Epithelial cell of prostate (primary cell): ENCODE results near the gene TNNT2.

Experiments
- DNase-seq: peaks from one replicate; pipeline ENCODE4 v3.0.0-alpha.2; 2011; ENCODE audit warnings: low read depth, low spot score
- H3K27ac ChIP-seq: fragments of 450-650 bp; 2 replicates; pipeline ENCODE4 v1.5.1; 2017; ENCODE audit warnings: mild to moderate bottlenecking

TNNT2 gene

GRCh38 chr1:201344206-201345080 is 33.0 kb downstream of the TNNT2 start:
- DNase-seq: no peak
- peak overlapping the region; percentile 69 for H3K27ac ChIP-seq

GRCh38 chr1:201341377-201341776 is 36.1 kb downstream of the TNNT2 start:
- no peak overlapping the region for H3K27ac ChIP-seq
- no peak for DNase-seq

- no peak overlapping the region for H3K27ac ChIP-seq
- DNase-seq: no peak
Observed at GRCh38 chr1:201336711-201337450, 40.6 kb downstream of the TNNT2 start.

GRCh38 chr1:201335901-201336300 is 41.6 kb downstream of the TNNT2 start:
- H3K27ac ChIP-seq: peak overlapping the region; percentile 78
- no peak for DNase-seq

- DNase-seq: peak; percentile 75
- peak overlapping the region; percentile 78 for H3K27ac ChIP-seq
Observed at GRCh38 chr1:201335174-201335870, 42.2 kb downstream of the TNNT2 start.

- peak overlapping the region; percentile 78 for H3K27ac ChIP-seq
- DNase-seq: no peak
Observed at GRCh38 chr1:201334325-201335173, 42.9 kb downstream of the TNNT2 start.

- no peak for DNase-seq
- peak overlapping the region; percentile 78 for H3K27ac ChIP-seq
Observed at GRCh38 chr1:201332616-201333335, 44.7 kb downstream of the TNNT2 start.

GRCh38 chr1:201332021-201332420 is 45.5 kb downstream of the TNNT2 start:
- DNase-seq: no peak
- H3K27ac ChIP-seq: peak overlapping the region; percentile 78

- no peak for DNase-seq
- no peak overlapping the region for H3K27ac ChIP-seq
Observed at GRCh38 chr1:201331166-201331565, 46.3 kb downstream of the TNNT2 start.

- no peak for DNase-seq
Observed at GRCh38 chr1:201330541-201330940, 46.9 kb downstream of the TNNT2 start.

GRCh38 chr1:201329801-201330200 is 47.7 kb downstream of the TNNT2 start:
- H3K27ac ChIP-seq: peak overlapping the region; percentile 3
- DNase-seq: no peak

More at GRCh38 chr1:201330541-201330940, 46.9 kb downstream of the TNNT2 start:
- H3K27ac ChIP-seq: no peak overlapping the region

- H3K27ac ChIP-seq: peak overlapping the region; percentile 3
- DNase-seq: no peak
Observed at GRCh38 chr1:201329286-201329685, 48.2 kb downstream of the TNNT2 start.

- no peak for DNase-seq
- no peak overlapping the region for H3K27ac ChIP-seq
Observed at GRCh38 chr1:201328576-201328975, 48.9 kb downstream of the TNNT2 start.

GRCh38 chr1:201327687-201328240 is 49.7 kb downstream of the TNNT2 start:
- peak overlapping the region; percentile 14 for H3K27ac ChIP-seq
- no peak for DNase-seq

GRCh38 chr1:201326710-201327109 is 50.8 kb downstream of the TNNT2 start:
- no peak overlapping the region for H3K27ac ChIP-seq
- no peak for DNase-seq

- H3K27ac ChIP-seq: no peak overlapping the region
- DNase-seq: no peak
Observed at GRCh38 chr1:201325678-201326060, 51.8 kb downstream of the TNNT2 start.

GRCh38 chr1:201324821-201325677 is 52.4 kb downstream of the TNNT2 start:
- no peak for DNase-seq
- no peak overlapping the region for H3K27ac ChIP-seq

GRCh38 chr1:201324306-201324705 is 53.2 kb downstream of the TNNT2 start:
- no peak overlapping the region for H3K27ac ChIP-seq
- no peak for DNase-seq
